MCF 10A (cell line): ENCODE data around the gene PCDHGA11. TPM values are rescaled to one million over a fixed set of nuclear protein-coding genes. Genes with fewer than 3 reads are reported as not detected.
"Not testable (repeated sequence)": the region's sequence is repeated elsewhere in the genome, so short reads cannot be mapped to it uniquely, and the experiment has no call there.

ENCODE experiments used
- BruUV-seq: library from RNA; stranded (reverse); fragments of 400-500 nt; replicated peaks from 2 replicates; lab custom pipeline; 2021; lab: Mats Ljungman, UMichigan
- CTCF ChIA-PET: fragments of 300-600 bp; sonication (Branson Sonifier 250); formaldehyde crosslinking; extraction: SDS; loops from one replicate; lab custom pipeline; 2021; ENCODE audit warnings: antibody characterized with exemption, inconsistent platforms; lab: Yijun Ruan, JAX
- POLR2A ChIA-PET: fragments of 300-600, 350-650 bp; sonication (Branson Sonifier 250); formaldehyde crosslinking; extraction: SDS; loops from one replicate; lab custom pipeline; 2020; ENCODE audit warnings: antibody characterized with exemption, inconsistent platforms; lab: Yijun Ruan, JAX
- DNase-seq: peaks from one replicate; pipeline ENCODE4 v3.0.0-alpha.2; 2018; ENCODE audit not compliant: unreplicated experiment
- H3K27ac Mint-ChIP-seq: one replicate; pipeline ENCODE4 v1.8.0; 2022; ENCODE audit warnings: mild to moderate bottlenecking, low read depth, mixed read lengths; ENCODE audit not compliant: unreplicated experiment
- H3K27me3 Mint-ChIP-seq: one replicate; pipeline ENCODE4 v1.8.0; 2022; ENCODE audit warnings: mixed read lengths; ENCODE audit not compliant: insufficient read depth, unreplicated experiment
- H3K36me3 Mint-ChIP-seq: one replicate; pipeline ENCODE4 v1.8.0; 2022; ENCODE audit warnings: mild to moderate bottlenecking, moderate library complexity, mixed read lengths; ENCODE audit not compliant: insufficient read depth, unreplicated experiment
- H3K4me1 Mint-ChIP-seq: one replicate; pipeline ENCODE4 v1.8.0; 2022; ENCODE audit warnings: mixed read lengths; ENCODE audit not compliant: insufficient read depth, unreplicated experiment
- H3K4me3 Mint-ChIP-seq: one replicate; pipeline ENCODE4 v1.8.0; 2022; ENCODE audit warnings: mild to moderate bottlenecking, moderate library complexity, mixed read lengths; ENCODE audit not compliant: unreplicated experiment
- H3K9me3 Mint-ChIP-seq: one replicate; pipeline ENCODE4 v1.8.0; 2022; ENCODE audit warnings: mixed read lengths; ENCODE audit not compliant: unreplicated experiment
- CTCF ChIP-seq: fragments of 200-600 bp; IDR thresholded peaks from one replicate; pipeline ENCODE4 v1.8.0; 2022; ENCODE audit warnings: antibody characterized with exemption, mild to moderate bottlenecking; ENCODE audit not compliant: unreplicated experiment
- intact Hi-C: fragments of 100-400 bp; cut with micrococcal nuclease; formaldehyde crosslinking; loops from 2 replicates; pipeline ENCODE4 v1.14.1; 2022
- total RNA-seq: library from RNA; stranded (reverse); gene quantifications from 2 replicates; pipeline ENCODE4 v1.2.3, GENCODE V29; 2022

PCDHGA11 gene
- total RNA-seq, 1 experiment from 2014 or later, result 0.30 TPM

- POLR2A ChIA-PET, BruUV-seq, H3K27ac Mint-ChIP-seq, DNase-seq, H3K4me1 Mint-ChIP-seq, H3K36me3 Mint-ChIP-seq, intact Hi-C loops, H3K4me3 Mint-ChIP-seq, H3K27me3 Mint-ChIP-seq: not testable (repeated sequence)
- peak; percentile 23 for TF ChIP-seq CTCF
- CTCF ChIA-PET, result interaction anchor here (0.6 to 1.2 kb wide), 3 partner anchors 11 to 1299 kb away, joined by 3 read pairs; no protein-coding TSS in a partner anchor
- peaks cover 32% of the 10 kb centered on the region for H3K9me3 Mint-ChIP-seq
Observed at GRCh38 chr5:141407790-141408505, 12.9 kb upstream of the PCDHGA11 start, which contains the start of gene PCDHGB6. Gene PCDHGB6, plus strand, starts transcription at chr5:141408021. Its CDS starts 182 bp downstream, at chr5:141408203.

DNA sequence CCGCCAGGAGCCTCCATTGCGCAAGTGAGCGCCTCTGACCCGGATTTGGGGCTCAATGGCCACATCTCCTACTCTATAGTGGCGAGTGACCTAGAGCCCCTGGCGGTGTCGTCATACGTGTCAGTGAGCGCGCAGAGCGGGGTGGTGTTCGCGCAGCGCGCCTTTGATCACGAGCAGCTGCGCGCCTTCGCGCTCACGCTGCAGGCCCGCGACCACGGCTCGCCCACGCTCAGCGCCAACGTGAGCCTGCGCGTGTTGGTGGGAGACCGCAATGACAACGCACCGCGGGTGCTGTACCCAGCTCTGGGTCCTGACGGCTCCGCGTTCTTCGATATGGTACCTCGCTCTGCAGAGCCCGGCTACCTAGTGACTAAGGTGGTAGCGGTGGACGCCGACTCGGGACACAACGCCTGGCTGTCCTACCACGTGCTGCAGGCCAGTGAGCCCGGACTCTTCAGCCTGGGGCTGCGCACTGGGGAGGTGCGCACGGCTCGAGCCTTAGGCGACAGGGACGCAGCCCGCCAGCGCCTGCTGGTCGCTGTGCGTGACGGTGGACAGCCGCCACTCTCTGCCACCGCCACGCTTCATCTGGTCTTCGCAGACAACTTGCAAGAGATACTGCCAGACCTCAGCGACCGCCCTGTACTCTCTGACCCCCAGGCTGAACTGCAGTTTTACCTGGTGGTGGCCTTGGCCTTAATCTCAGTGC, 11.1 kb upstream of the PCDHGA11 start:
- ChIA-PET CTCF (interaction anchor here (0.6 kb wide), 1 partner anchor 995 kb away, joined by 3 read pairs; no protein-coding TSS in a partner anchor), POLR2A (no interaction called here)
- Mint-ChIP-seq H3K27me3 (no peaks in the 10 kb centered on the region), H3K27ac (no peak overlapping the region), H3K9me3 (peaks cover 49% of the 10 kb centered on the region), H3K4me1 (no peaks in the 10 kb centered on the region), H3K4me3 (no peak overlapping the region), H3K36me3 (peaks cover 5% of the 10 kb centered on the region)
- BruUV-seq, result no TSS peak
- no peak for DNase-seq
- intact Hi-C loops, result loop anchor here (10.0 kb wide), 2 partner anchors 185 to 325 kb away; partner anchors contain the start of gene PCDHB14
- no peak for TF ChIP-seq CTCF

GRCh38 chr5:141411575-141411974, 9.3 kb upstream of the PCDHGA11 start:
- peaks cover 41% of the 10 kb centered on the region for H3K9me3 Mint-ChIP-seq
- no peak for TF ChIP-seq CTCF
- no peak for DNase-seq
- no peak overlapping the region for H3K27ac Mint-ChIP-seq
- POLR2A ChIA-PET, result interaction anchor here (1.3 kb wide), 1 partner anchor 153 kb away, joined by 6 read pairs; no protein-coding TSS in a partner anchor
- CTCF ChIA-PET, result interaction anchor here (0.6 to 4.2 kb wide), 3 partner anchors 66 to 113 kb away, joined by 3 to 37 read pairs (median 4); no protein-coding TSS in a partner anchor
- BruUV-seq, result no TSS peak
- no peak overlapping the region for H3K4me3 Mint-ChIP-seq
- no peaks in the 10 kb centered on the region for H3K27me3 Mint-ChIP-seq
- H3K36me3 Mint-ChIP-seq, result peaks cover 5% of the 10 kb centered on the region
- intact Hi-C loops, result loop anchor here (10.0 kb wide), 2 partner anchors 187 to 327 kb away; partner anchors contain the start of gene PCDHB14
- no peaks in the 10 kb centered on the region for H3K4me1 Mint-ChIP-seq
